ENCODE results near the gene PRKCB.

Gene PRKCB

DNA sequence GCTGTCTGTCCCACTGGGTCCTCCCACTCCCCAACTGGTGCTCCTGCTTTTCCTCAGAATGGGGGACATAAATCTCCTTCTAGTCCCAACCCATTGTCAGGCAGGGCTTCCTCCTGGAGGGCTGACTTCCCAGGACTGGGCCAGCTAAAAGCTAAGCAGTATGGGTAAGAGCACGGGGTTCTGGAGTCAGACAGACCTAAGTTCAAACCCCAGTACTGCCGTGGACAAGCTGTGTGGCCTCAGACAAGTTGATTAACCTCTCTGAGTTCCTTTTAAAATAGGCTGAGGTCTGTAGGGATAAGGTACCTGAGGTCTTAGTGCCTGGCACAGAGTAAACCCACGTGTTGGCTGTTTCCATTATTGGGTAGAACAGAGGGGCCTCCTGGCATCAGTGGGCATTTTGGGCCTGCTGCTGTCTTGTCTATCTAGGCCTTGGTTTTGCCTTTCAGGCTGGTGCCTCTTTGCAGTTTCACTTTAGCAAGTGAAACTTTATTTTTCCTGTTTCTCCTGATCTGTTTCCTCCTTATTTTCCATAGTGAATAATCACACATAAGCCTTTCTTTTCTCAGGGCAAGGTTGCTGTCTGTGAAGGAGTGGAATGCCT, 114.6 kb downstream of the PRKCB start:
- H3K4me1 ChIP-seq: no peaks in the 10 kb centered on the region
- no peaks in the 10 kb centered on the region for H3K36me3 ChIP-seq (ENCODE audit: control insufficient read depth, insufficient read depth, low read length)
- no peaks in the 10 kb centered on the region for H3K79me2 ChIP-seq
- no peaks in the 10 kb centered on the region for H3K9me3 ChIP-seq (ENCODE audit: control insufficient read depth, low read length)
- H3K4me3 ChIP-seq (ENCODE audit: low read depth, low read length): no peak overlapping the region
- no peak overlapping the region for H3K27ac ChIP-seq
- no peak overlapping the region for H3K4me2 ChIP-seq (ENCODE audit: low read length)
- no peak overlapping the region for H2AFZ ChIP-seq
- no peaks in the 10 kb centered on the region for H3K27me3 ChIP-seq (ENCODE audit: control insufficient read depth, insufficient read depth, low read length)
- no peak overlapping the region for H3K9ac ChIP-seq
- TF ChIP-seq CTCF (IDR thresholded peaks at IDR 0.05): no peak

GRCh38 chr16:23950898-23951297, 115.1 kb downstream of the PRKCB start:
- Histone ChIP-seq H3K4me2 (ENCODE audit: low read length) (no peak overlapping the region), H3K4me1 (no peaks in the 10 kb centered on the region), H3K27ac (no peak overlapping the region), H3K4me3 (ENCODE audit: low read depth, low read length) (no peak overlapping the region), H3K79me2 (no peaks in the 10 kb centered on the region), H3K9ac (no peak overlapping the region), H2AFZ (no peak overlapping the region), H3K9me3 (ENCODE audit: control insufficient read depth, low read length) (no peaks in the 10 kb centered on the region), H3K36me3 (ENCODE audit: control insufficient read depth, insufficient read depth, low read length) (no peaks in the 10 kb centered on the region), H3K27me3 (ENCODE audit: control insufficient read depth, insufficient read depth, low read length) (no peaks in the 10 kb centered on the region)
- TF ChIP-seq CTCF (IDR thresholded peaks at IDR 0.05): no peak

- H3K79me2 ChIP-seq: no peaks in the 10 kb centered on the region
- no peaks in the 10 kb centered on the region for H3K4me1 ChIP-seq
- H3K36me3 ChIP-seq (ENCODE audit: control insufficient read depth, insufficient read depth, low read length): no peaks in the 10 kb centered on the region
- no peaks in the 10 kb centered on the region for H3K9me3 ChIP-seq (ENCODE audit: control insufficient read depth, low read length)
- H3K9ac ChIP-seq: no peak overlapping the region
- TF ChIP-seq CTCF (IDR thresholded peaks at IDR 0.05): no peak
- H2AFZ ChIP-seq: no peak overlapping the region
- no peak overlapping the region for H3K27ac ChIP-seq
- no peaks in the 10 kb centered on the region for H3K27me3 ChIP-seq (ENCODE audit: control insufficient read depth, insufficient read depth, low read length)
- no peak overlapping the region for H3K4me2 ChIP-seq (ENCODE audit: low read length)
- no peak overlapping the region for H3K4me3 ChIP-seq (ENCODE audit: low read depth, low read length)
These were observed 116.6 kb downstream of the PRKCB start for GRCh38 chr16:23952128-23952970.

DNA sequence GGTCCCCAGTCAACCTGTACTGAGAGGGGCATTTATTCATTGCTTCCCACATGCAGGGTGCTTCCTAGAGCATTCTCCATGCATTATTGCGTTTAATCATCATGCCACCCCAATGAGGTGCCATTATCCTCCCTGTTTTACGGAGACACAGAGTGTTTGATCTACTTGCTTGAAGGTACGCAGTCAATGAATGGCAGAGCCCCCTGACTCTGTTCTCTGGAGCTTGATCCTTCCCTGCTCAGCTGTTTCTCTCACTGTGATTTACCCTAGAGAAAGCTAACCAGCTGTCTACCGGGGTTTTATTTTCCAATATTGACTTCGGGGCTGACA, 117.2 kb downstream of the PRKCB start:
- Histone ChIP-seq H2AFZ (no peak overlapping the region), H3K79me2 (no peaks in the 10 kb centered on the region), H3K4me2 (ENCODE audit: low read length) (no peak overlapping the region), H3K9me3 (ENCODE audit: control insufficient read depth, low read length) (no peaks in the 10 kb centered on the region), H3K36me3 (ENCODE audit: control insufficient read depth, insufficient read depth, low read length) (no peaks in the 10 kb centered on the region), H3K9ac (no peak overlapping the region), H3K27ac (no peak overlapping the region), H3K27me3 (ENCODE audit: control insufficient read depth, insufficient read depth, low read length) (no peaks in the 10 kb centered on the region), H3K4me1 (no peaks in the 10 kb centered on the region), H3K4me3 (ENCODE audit: low read depth, low read length) (no peak overlapping the region)
- no peak for TF ChIP-seq CTCF (IDR thresholded peaks at IDR 0.05)

GRCh38 chr16:23953476-23953875, 117.7 kb downstream of the PRKCB start:
- H3K4me2 ChIP-seq (ENCODE audit: low read length): no peak overlapping the region
- no peak overlapping the region for H3K9ac ChIP-seq
- no peak overlapping the region for H2AFZ ChIP-seq
- no peaks in the 10 kb centered on the region for H3K4me1 ChIP-seq
- TF ChIP-seq CTCF (IDR thresholded peaks at IDR 0.05): no peak
- no peak overlapping the region for H3K4me3 ChIP-seq (ENCODE audit: low read depth, low read length)
- no peaks in the 10 kb centered on the region for H3K79me2 ChIP-seq
- H3K36me3 ChIP-seq (ENCODE audit: control insufficient read depth, insufficient read depth, low read length): no peaks in the 10 kb centered on the region
- H3K9me3 ChIP-seq (ENCODE audit: control insufficient read depth, low read length): no peaks in the 10 kb centered on the region
- H3K27me3 ChIP-seq (ENCODE audit: control insufficient read depth, insufficient read depth, low read length): no peaks in the 10 kb centered on the region
- no peak overlapping the region for H3K27ac ChIP-seq

All from parathyroid adenoma (tissue), 2 donors.